Panc1 (cell line): ENCODE results near the gene SLC6A11.

Experiments used
- POLR2AphosphoS5 ChIP-seq: IDR thresholded peaks from 2 replicates; pipeline ENCODE4 v1.6.1; 2012; ENCODE audit warnings: mild to moderate bottlenecking, low read depth, low read length, moderate library complexity
- SIN3A ChIP-seq: IDR thresholded peaks from 2 replicates; pipeline ENCODE4 v1.6.1; 2012; ENCODE audit warnings: low read depth, mild to moderate bottlenecking, low read length, moderate library complexity, borderline replicate concordance; ENCODE audit not compliant: insufficient read depth
- TCF7L2 ChIP-seq: IDR thresholded peaks from 2 replicates; pipeline ENCODE4 v1.6.1; 2011; ENCODE audit warnings: mild to moderate bottlenecking, low read depth, low read length, inconsistent platforms
- TF ChIP-seq, protein P1 (sequence below): fragments of 450-650 bp; IDR thresholded peaks from 2 replicates; pipeline ENCODE4 v1.5.1; 2017; ENCODE audit warnings: mild to moderate bottlenecking
- TF ChIP-seq, protein P2 (sequence below), 2 experiments: IDR thresholded peaks; 2 replicates each; pipeline ENCODE4 v1.6.1; 2011 to 2012; ENCODE audit warnings: low read depth in 2 of 2, control low read depth in 1 of 2, low read length in 1 of 2, mild to moderate bottlenecking in 1 of 2, moderate library complexity in 1 of 2; ENCODE audit not compliant: insufficient read depth in 1 of 2

GRCh38 chr3:10977892-10978510, 162.0 kb downstream of the SLC6A11 start:
- TF ChIP-seq, protein P1, sequence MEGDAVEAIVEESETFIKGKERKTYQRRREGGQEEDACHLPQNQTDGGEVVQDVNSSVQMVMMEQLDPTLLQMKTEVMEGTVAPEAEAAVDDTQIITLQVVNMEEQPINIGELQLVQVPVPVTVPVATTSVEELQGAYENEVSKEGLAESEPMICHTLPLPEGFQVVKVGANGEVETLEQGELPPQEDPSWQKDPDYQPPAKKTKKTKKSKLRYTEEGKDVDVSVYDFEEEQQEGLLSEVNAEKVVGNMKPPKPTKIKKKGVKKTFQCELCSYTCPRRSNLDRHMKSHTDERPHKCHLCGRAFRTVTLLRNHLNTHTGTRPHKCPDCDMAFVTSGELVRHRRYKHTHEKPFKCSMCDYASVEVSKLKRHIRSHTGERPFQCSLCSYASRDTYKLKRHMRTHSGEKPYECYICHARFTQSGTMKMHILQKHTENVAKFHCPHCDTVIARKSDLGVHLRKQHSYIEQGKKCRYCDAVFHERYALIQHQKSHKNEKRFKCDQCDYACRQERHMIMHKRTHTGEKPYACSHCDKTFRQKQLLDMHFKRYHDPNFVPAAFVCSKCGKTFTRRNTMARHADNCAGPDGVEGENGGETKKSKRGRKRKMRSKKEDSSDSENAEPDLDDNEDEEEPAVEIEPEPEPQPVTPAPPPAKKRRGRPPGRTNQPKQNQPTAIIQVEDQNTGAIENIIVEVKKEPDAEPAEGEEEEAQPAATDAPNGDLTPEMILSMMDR, result no peak
- TF ChIP-seq SIN3A (no peak), TCF7L2 (no peak), POLR2AphosphoS5 (no peak)
- TF ChIP-seq, protein P2, sequence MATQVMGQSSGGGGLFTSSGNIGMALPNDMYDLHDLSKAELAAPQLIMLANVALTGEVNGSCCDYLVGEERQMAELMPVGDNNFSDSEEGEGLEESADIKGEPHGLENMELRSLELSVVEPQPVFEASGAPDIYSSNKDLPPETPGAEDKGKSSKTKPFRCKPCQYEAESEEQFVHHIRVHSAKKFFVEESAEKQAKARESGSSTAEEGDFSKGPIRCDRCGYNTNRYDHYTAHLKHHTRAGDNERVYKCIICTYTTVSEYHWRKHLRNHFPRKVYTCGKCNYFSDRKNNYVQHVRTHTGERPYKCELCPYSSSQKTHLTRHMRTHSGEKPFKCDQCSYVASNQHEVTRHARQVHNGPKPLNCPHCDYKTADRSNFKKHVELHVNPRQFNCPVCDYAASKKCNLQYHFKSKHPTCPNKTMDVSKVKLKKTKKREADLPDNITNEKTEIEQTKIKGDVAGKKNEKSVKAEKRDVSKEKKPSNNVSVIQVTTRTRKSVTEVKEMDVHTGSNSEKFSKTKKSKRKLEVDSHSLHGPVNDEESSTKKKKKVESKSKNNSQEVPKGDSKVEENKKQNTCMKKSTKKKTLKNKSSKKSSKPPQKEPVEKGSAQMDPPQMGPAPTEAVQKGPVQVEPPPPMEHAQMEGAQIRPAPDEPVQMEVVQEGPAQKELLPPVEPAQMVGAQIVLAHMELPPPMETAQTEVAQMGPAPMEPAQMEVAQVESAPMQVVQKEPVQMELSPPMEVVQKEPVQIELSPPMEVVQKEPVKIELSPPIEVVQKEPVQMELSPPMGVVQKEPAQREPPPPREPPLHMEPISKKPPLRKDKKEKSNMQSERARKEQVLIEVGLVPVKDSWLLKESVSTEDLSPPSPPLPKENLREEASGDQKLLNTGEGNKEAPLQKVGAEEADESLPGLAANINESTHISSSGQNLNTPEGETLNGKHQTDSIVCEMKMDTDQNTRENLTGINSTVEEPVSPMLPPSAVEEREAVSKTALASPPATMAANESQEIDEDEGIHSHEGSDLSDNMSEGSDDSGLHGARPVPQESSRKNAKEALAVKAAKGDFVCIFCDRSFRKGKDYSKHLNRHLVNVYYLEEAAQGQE (IDR thresholded peaks at IDR 0.05; ENCODE audit: insufficient read depth in 1 of 2, low read depth in 2 of 2, low read length in 1 of 2), result no peak
